Loucy (cell line): ENCODE data around the gene LRRC45.

ENCODE experiments used
- EZH2phosphoT487 ChIP-seq: fragments of 200-600 bp; IDR thresholded peaks from 2 replicates; pipeline ENCODE4 v1.6.1; 2018; ENCODE audit warnings: antibody characterized with exemption, mild to moderate bottlenecking, moderate library complexity, borderline replicate concordance
- TF ChIP-seq, protein P1 (sequence below): fragments of 200-600 bp; sonication (generic); conservative IDR thresholded peaks from 2 replicates; pipeline ENCODE4 v1.5.1; 2014; ENCODE audit warnings: mild to moderate bottlenecking, antibody characterized with exemption, low read length

DNA sequence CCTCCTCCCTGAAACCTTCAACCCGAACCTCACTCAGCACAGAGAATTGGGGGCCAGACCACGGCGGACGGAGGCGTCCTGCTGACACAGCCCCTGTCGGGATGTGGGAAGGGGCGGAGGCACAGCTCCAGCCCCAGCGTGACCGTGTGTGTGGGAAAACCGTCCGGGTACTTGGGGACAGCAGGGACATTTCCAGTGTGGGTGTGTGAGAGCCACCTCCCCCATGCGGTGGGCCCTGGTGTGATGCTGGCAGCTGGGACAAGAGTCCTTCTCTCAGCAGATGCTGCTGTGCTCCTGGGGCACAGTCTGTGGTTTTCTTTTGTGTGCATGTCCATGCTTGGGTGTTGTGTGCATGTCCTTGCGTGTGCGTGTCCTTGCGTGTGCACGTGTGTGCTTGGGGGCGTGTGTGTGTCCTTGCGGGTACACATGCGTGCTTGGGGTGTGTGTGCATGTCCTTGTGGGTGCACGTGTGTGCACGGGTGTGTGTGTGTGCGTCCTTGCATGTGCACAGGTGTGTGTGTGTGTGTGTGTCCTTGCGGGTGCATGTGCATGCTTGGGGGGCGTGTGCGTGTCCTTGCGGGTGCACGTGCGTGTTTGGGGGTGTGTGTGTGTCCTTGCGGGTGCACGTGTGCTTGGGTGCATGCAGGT lies 17.3 kb upstream of the LRRC45 start:
- TF ChIP-seq, protein P1, sequence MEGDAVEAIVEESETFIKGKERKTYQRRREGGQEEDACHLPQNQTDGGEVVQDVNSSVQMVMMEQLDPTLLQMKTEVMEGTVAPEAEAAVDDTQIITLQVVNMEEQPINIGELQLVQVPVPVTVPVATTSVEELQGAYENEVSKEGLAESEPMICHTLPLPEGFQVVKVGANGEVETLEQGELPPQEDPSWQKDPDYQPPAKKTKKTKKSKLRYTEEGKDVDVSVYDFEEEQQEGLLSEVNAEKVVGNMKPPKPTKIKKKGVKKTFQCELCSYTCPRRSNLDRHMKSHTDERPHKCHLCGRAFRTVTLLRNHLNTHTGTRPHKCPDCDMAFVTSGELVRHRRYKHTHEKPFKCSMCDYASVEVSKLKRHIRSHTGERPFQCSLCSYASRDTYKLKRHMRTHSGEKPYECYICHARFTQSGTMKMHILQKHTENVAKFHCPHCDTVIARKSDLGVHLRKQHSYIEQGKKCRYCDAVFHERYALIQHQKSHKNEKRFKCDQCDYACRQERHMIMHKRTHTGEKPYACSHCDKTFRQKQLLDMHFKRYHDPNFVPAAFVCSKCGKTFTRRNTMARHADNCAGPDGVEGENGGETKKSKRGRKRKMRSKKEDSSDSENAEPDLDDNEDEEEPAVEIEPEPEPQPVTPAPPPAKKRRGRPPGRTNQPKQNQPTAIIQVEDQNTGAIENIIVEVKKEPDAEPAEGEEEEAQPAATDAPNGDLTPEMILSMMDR = no peak
- TF ChIP-seq EZH2phosphoT487 = no peak
